HPDE6-E6E7 (cell line): Measurements from ENCODE around the gene BTRC.

Source experiments
- DNase-seq: peaks from one replicate; pipeline ENCODE4 v3.0.0; 2011; ENCODE audit warnings: missing footprints; ENCODE audit errors: extremely low spot score

The BTRC gene

GRCh38 chr10:101484175-101484745, 130.3 kb downstream of the BTRC start:
- no peak for DNase-seq

GRCh38 chr10:101485207-101485606, 131.2 kb downstream of the BTRC start:
- DNase-seq, result no peak

GRCh38 chr10:101485681-101486554, 132.0 kb downstream of the BTRC start:
- no peak for DNase-seq

- no peak for DNase-seq
These were observed 133.4 kb downstream of the BTRC start for GRCh38 chr10:101487399-101487798.

- DNase-seq, result no peak
These were observed 135.4 kb downstream of the BTRC start for GRCh38 chr10:101489355-101489754.

- DNase-seq, result no peak
These were observed 136.1 kb downstream of the BTRC start for GRCh38 chr10:101490026-101490425.

- no peak for DNase-seq
These were observed 138.2 kb downstream of the BTRC start for GRCh38 chr10:101492205-101492604.

- DNase-seq, result no peak
These were observed 138.8 kb downstream of the BTRC start for GRCh38 chr10:101492814-101493213.

GRCh38 chr10:101493249-101493648, 139.3 kb downstream of the BTRC start:
- no peak for DNase-seq

GRCh38 chr10:101493782-101494281, 139.9 kb downstream of the BTRC start:
- DNase-seq, result no peak

- no peak for DNase-seq
These were observed 140.7 kb downstream of the BTRC start for GRCh38 chr10:101494650-101495049.

GRCh38 chr10:101495324-101495925, 141.5 kb downstream of the BTRC start:
- no peak for DNase-seq

- DNase-seq, result no peak
These were observed 150.5 kb downstream of the BTRC start for GRCh38 chr10:101504438-101504837.

GRCh38 chr10:101506829-101507661, 153.1 kb downstream of the BTRC start:
- DNase-seq, result no peak

GRCh38 chr10:101507828-101508227, 153.9 kb downstream of the BTRC start:
- no peak for DNase-seq

- no peak for DNase-seq
These were observed 158.0 kb downstream of the BTRC start for GRCh38 chr10:101511938-101512337.

- no peak for DNase-seq
These were observed 158.8 kb downstream of the BTRC start for GRCh38 chr10:101512738-101513137.

GRCh38 chr10:101513733-101514132, 159.8 kb downstream of the BTRC start:
- DNase-seq, result no peak

- no peak for DNase-seq
These were observed 171.9 kb downstream of the BTRC start for GRCh38 chr10:101525848-101526247.

- no peak for DNase-seq
These were observed 175.2 kb downstream of the BTRC start for GRCh38 chr10:101529207-101529606.

- no peak for DNase-seq
These were observed 176.0 kb downstream of the BTRC start for GRCh38 chr10:101529725-101530553.
